HG02678 (cell line): ENCODE data around the gene ZBTB40.

ENCODE experiments used
- ATAC-seq: cut with Tn5 transposase; IDR thresholded peaks from one replicate; pipeline ENCODE4 v1.9.1; 2021; ENCODE audit warnings: mild to moderate bottlenecking, moderate library complexity; ENCODE audit not compliant: unreplicated experiment

ZBTB40 gene

GRCh38 chr1:22527555-22528296 lies 76.1 kb downstream of the ZBTB40 start:
- no peak for ATAC-seq

- no peak for ATAC-seq
Observed at GRCh38 chr1:22528451-22528850, 76.8 kb downstream of the ZBTB40 start.

- no peak for ATAC-seq
Observed at GRCh38 chr1:22529901-22530621, 78.4 kb downstream of the ZBTB40 start.

- no peak for ATAC-seq
Observed at GRCh38 chr1:22530715-22531114, 79.1 kb downstream of the ZBTB40 start.

GRCh38 chr1:22531251-22531650 lies 79.6 kb downstream of the ZBTB40 start:
- ATAC-seq, result no peak

- no peak for ATAC-seq
Observed at GRCh38 chr1:22533244-22533895, 81.7 kb downstream of the ZBTB40 start.

- no peak for ATAC-seq
Observed at GRCh38 chr1:22534951-22535350, 83.3 kb downstream of the ZBTB40 start.

GRCh38 chr1:22535399-22535798 lies 83.7 kb downstream of the ZBTB40 start:
- no peak for ATAC-seq

- no peak for ATAC-seq
Observed at GRCh38 chr1:22536506-22536905, 84.9 kb downstream of the ZBTB40 start.

GRCh38 chr1:22537441-22538139 lies 85.9 kb downstream of the ZBTB40 start:
- ATAC-seq, result no peak

- no peak for ATAC-seq
Observed at GRCh38 chr1:22539510-22540118, 88.0 kb downstream of the ZBTB40 start.

GRCh38 chr1:22540337-22540736 lies 88.7 kb downstream of the ZBTB40 start:
- no peak for ATAC-seq

- no peak for ATAC-seq
Observed at GRCh38 chr1:22542886-22543285, 91.2 kb downstream of the ZBTB40 start.

- no peak for ATAC-seq
Observed at GRCh38 chr1:22543679-22544078, 92.0 kb downstream of the ZBTB40 start.

GRCh38 chr1:22544606-22545005 lies 93.0 kb downstream of the ZBTB40 start:
- ATAC-seq, result no peak

- ATAC-seq, result no peak
Observed at GRCh38 chr1:22545141-22545540, 93.5 kb downstream of the ZBTB40 start.

GRCh38 chr1:22547186-22547817 lies 95.7 kb downstream of the ZBTB40 start:
- no peak for ATAC-seq

GRCh38 chr1:22547818-22548462 lies 96.3 kb downstream of the ZBTB40 start:
- ATAC-seq, result no peak

GRCh38 chr1:22550021-22550420 lies 98.4 kb downstream of the ZBTB40 start:
- no peak for ATAC-seq

- no peak for ATAC-seq
Observed at GRCh38 chr1:22551591-22551990, 99.9 kb downstream of the ZBTB40 start.
